ENCODE results near the gene BAG2. TPM values are rescaled to one million over a fixed set of nuclear protein-coding genes. Genes with fewer than 3 reads are reported as not detected.
A peak's percentile ranks its signal among the peaks of the same experiment; 100 is the strongest.

Gene BAG2
- total and polyA plus RNA-seq, 2 of the 13 experiments (the other 11 are each of a cell fraction or from before 2014, with no cell fraction given): 5.7 to 15.1 TPM

- TF ChIP-seq ZNF652 (CRISPR knock-in tag; IDR thresholded peaks at IDR 0.05; ENCODE audit: borderline replicate concordance, low read depth) (no peak; the same call in 1 of the 2 replicates), ZNF563 (CRISPR knock-in tag; IDR thresholded peaks at IDR 0.05) (peak; percentile 95), ZNF567 (CRISPR knock-in tag; IDR thresholded peaks at IDR 0.05; ENCODE audit: borderline replicate concordance) (no peak), KLF13 (CRISPR knock-in tag; IDR thresholded peaks at IDR 0.05) (no peak), CSRNP2 (CRISPR knock-in tag; conservative IDR thresholded peaks at IDR 0.05; ENCODE audit: low read depth) (0 out of 2 replicates have a peak, but pooled peaks have one; percentile 22), POLR2G (IDR thresholded peaks at IDR 0.05; ENCODE audit: low read depth, low read length) (peak; percentile 94), SSRP1 (CRISPR knock-in tag; IDR thresholded peaks at IDR 0.05) (no peak), THAP7 (CRISPR knock-in tag; IDR thresholded peaks at IDR 0.05) (0 out of 2 replicates have a peak, but pooled peaks have one; percentile 52), ZFP36L2 (CRISPR knock-in tag; IDR thresholded peaks at IDR 0.05) (no peak), MAFG (CRISPR knock-in tag; IDR thresholded peaks at IDR 0.05) (no peak), ARID4A (CRISPR knock-in tag; IDR thresholded peaks at IDR 0.05; ENCODE audit: borderline replicate concordance) (peak; percentile 88), ZC3H13 (CRISPR knock-in tag; IDR thresholded peaks at IDR 0.05) (peak; percentile 89), ZNF512B (CRISPR knock-in tag; IDR thresholded peaks at IDR 0.05; ENCODE audit: borderline replicate concordance) (no peak), PLSCR1 (CRISPR knock-in tag; IDR thresholded peaks at IDR 0.05; ENCODE audit: borderline replicate concordance) (peak; percentile 29; the same call in 1 of the 2 replicates), TIGD3 (CRISPR knock-in tag; IDR thresholded peaks at IDR 0.05; ENCODE audit: borderline replicate concordance) (0 out of 2 replicates have a peak, but pooled peaks have one; percentile 71)
Observed at GRCh38 chr6:57172136-57173055, at the start of gene BAG2 (continued).

All from HepG2 (cell line).